H1 (cell line): Measurements from ENCODE around the gene EEPD1. TPM values are rescaled to one million over a fixed set of nuclear protein-coding genes. Genes with fewer than 3 reads are reported as not detected.

Experiments used
- BRCA1 ChIP-seq: IDR thresholded peaks from 2 replicates; pipeline ENCODE4 v1.6.1; 2012; ENCODE audit warnings: low read depth, low read length, improper control_type of control experiment
- EZH2 ChIP-seq: fragments of 200-600 bp; sonication (generic); IDR thresholded peaks from 2 replicates; pipeline ENCODE4 v1.7.1; 2012; ENCODE audit warnings: low read depth, mild to moderate bottlenecking, moderate library complexity, low read length, inconsistent platforms; ENCODE audit not compliant: severe bottlenecking
- FOSL1 ChIP-seq: IDR thresholded peaks from 2 replicates; pipeline ENCODE4 v1.6.1; 2011; ENCODE audit warnings: mild to moderate bottlenecking, low read depth, low read length, moderate library complexity; ENCODE audit not compliant: insufficient read depth
- KDM1A ChIP-seq: fragments of 200-600, 300-600 bp; sonication (generic); IDR thresholded peaks from 2 replicates; pipeline ENCODE4 v1.7.1; 2016; ENCODE audit warnings: mild to moderate bottlenecking, low read length, borderline replicate concordance
- NRF1 ChIP-seq: IDR thresholded peaks from 2 replicates; pipeline ENCODE4 v1.6.1; 2011; ENCODE audit warnings: mild to moderate bottlenecking, low read depth, low read length, improper control_type of control experiment
- RBBP5 ChIP-seq: IDR thresholded peaks from 2 replicates; pipeline ENCODE4 v1.7.1; 2012; ENCODE audit warnings: low read depth, mild to moderate bottlenecking, inconsistent platforms, low read length, moderate library complexity, borderline replicate concordance
- SAP30 ChIP-seq: fragments of 300-600 bp; sonication (generic); IDR thresholded peaks from 2 replicates; pipeline ENCODE4 v1.7.1; 2012; ENCODE audit warnings: low read length, moderate library complexity, mild to moderate bottlenecking, inconsistent platforms; ENCODE audit not compliant: insufficient read depth, insufficient replicate concordance
- TAF7 ChIP-seq: optimal IDR thresholded peaks from 2 replicates; pipeline ENCODE3; 2011; ENCODE audit warnings: low read depth, mild to moderate bottlenecking, inconsistent platforms, low read length, moderate library complexity, borderline replicate concordance
- polyA plus RNA-seq, 7 experiments: library from polyadenylated mRNA; depleted of rRNA in 3 of 7; stranded (reverse) in 5 of 7; unstranded in 2 of 7; fragments of >200 nt in 5 of 7; fragments of 200-250 nt in 2 of 7; gene quantifications; 1 replicate in 5 of 7; 2 replicates in 1 of 7; 4 replicates in 1 of 7; pipeline versions ENCODE4 v1.2.1 to v1.2.3, GENCODE V29; 2011 to 2013; ENCODE audit warnings: missing spikeins in 2 of 7, mixed read lengths in 2 of 7
- total RNA-seq: library from RNA; stranded (reverse); fragmentation: NEBNext Ultra II Directional; extraction: Animal tissue kit (Norgen Biotek cat#: 25700); gene quantifications from 2 replicates; pipeline ENCODE4 v1.2.1, GENCODE V29; 2021
- TF ChIP-seq, protein P1 (sequence below): IDR thresholded peaks from 2 replicates; pipeline ENCODE4 v1.6.1; 2012; ENCODE audit warnings: low read length, inconsistent platforms

Gene EEPD1
- total and polyA plus RNA-seq, 2 of the 8 experiments (the other 6 are each of a cell fraction or from before 2014, with no cell fraction given), result 3.1 to 7.8 TPM

DNA sequence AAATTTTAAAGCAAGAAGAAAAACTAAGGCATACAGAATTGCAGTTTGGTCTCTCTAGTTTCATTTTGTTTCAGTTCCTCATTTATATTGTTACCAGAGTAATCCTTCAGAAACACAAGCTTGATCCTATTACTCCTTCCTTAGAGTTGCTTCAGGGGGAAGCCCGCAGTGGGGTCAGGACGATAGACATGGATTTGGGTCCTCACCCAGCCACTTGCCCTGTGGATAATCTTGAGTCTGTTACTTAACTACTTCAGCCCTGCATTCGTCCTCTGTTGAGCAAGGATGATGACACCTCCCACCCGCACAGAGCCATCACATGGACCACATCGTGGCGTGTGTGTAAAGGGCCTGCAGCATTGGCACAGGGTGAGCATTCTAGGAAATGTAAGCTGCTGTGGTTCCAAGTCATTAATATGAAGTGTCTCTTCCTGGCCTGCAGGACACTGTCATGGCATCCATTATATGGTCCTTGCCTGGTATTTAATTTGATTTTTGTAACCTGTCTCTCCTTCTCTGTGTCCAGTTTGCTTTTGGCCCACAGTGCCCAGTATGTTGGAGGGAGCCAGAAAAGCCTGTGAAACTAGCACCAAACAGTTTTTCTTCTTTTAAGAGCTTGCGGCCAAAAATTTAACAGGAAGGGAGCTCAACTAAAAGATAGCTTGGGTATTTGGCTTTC lies 111.2 kb downstream of the EEPD1 start (continued):
- TF ChIP-seq, protein P1, sequence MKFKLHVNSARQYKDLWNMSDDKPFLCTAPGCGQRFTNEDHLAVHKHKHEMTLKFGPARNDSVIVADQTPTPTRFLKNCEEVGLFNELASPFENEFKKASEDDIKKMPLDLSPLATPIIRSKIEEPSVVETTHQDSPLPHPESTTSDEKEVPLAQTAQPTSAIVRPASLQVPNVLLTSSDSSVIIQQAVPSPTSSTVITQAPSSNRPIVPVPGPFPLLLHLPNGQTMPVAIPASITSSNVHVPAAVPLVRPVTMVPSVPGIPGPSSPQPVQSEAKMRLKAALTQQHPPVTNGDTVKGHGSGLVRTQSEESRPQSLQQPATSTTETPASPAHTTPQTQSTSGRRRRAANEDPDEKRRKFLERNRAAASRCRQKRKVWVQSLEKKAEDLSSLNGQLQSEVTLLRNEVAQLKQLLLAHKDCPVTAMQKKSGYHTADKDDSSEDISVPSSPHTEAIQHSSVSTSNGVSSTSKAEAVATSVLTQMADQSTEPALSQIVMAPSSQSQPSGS, result no peak
- no peak for TF ChIP-seq SAP30
- no peak for TF ChIP-seq BRCA1
- TF ChIP-seq RBBP5, result no peak
- TF ChIP-seq NRF1, result no peak
- no peak for TF ChIP-seq KDM1A
- TF ChIP-seq FOSL1, result no peak
- no peak for TF ChIP-seq TAF7
- no peak for TF ChIP-seq EZH2
- TF ChIP-seq, all 59 proteins: peak for 0
